H9 (cell line): ENCODE results near the gene TTC17. TPM values are rescaled to one million over a fixed set of nuclear protein-coding genes. Genes with fewer than 3 reads are reported as not detected.

Source experiments
- DNase-seq: peaks from one replicate; pipeline ENCODE4 v3.0.0-alpha.2; 2017
- H2AFZ ChIP-seq: one replicate; pipeline ENCODE4 v1.6.1; 2013; ENCODE audit warnings: mild to moderate bottlenecking, low read length, control low read depth, moderate library complexity
- H2AK5ac ChIP-seq: 2 replicates; pipeline ENCODE4 v1.6.1; 2013; ENCODE audit warnings: low read length, control low read depth, mixed read lengths; ENCODE audit not compliant: insufficient read length
- H2BK120ac ChIP-seq: one replicate; pipeline ENCODE4 v1.6.1; 2013; ENCODE audit warnings: low read depth, mild to moderate bottlenecking, low read length, control low read depth, inconsistent platforms; ENCODE audit not compliant: poor library complexity, severe bottlenecking
- H2BK12ac ChIP-seq: 2 replicates; pipeline ENCODE4 v1.6.1; 2013; ENCODE audit warnings: low read length, control low read depth, mixed read lengths, low read depth; ENCODE audit not compliant: insufficient read length
- H2BK15ac ChIP-seq: 2 replicates; pipeline ENCODE4 v1.6.1; 2013; ENCODE audit warnings: low read depth, low read length, control low read depth
- H2BK20ac ChIP-seq: one replicate; pipeline ENCODE4 v1.6.1; 2013; ENCODE audit warnings: low read depth, mild to moderate bottlenecking, low read length, control low read depth, inconsistent platforms; ENCODE audit not compliant: poor library complexity, severe bottlenecking
- H2BK5ac ChIP-seq: 2 replicates; pipeline ENCODE4 v1.6.1; 2013; ENCODE audit warnings: low read length, control low read depth, mixed read lengths; ENCODE audit not compliant: insufficient read length
- H3K14ac ChIP-seq: 2 replicates; pipeline ENCODE4 v1.6.1; 2013; ENCODE audit warnings: low read length, control low read depth; ENCODE audit not compliant: insufficient read depth
- H3K18ac ChIP-seq: 2 replicates; pipeline ENCODE4 v1.6.1; 2013; ENCODE audit warnings: low read depth, mild to moderate bottlenecking, mixed read lengths, low read length, control low read depth; ENCODE audit not compliant: insufficient read length
- H3K23ac ChIP-seq: 2 replicates; pipeline ENCODE4 v1.6.1; 2013; ENCODE audit warnings: low read length, control low read depth, mixed read lengths, low read depth; ENCODE audit not compliant: insufficient read length
- H3K23me2 ChIP-seq: 2 replicates; pipeline ENCODE4 v1.6.1; 2013; ENCODE audit warnings: low read depth, mild to moderate bottlenecking, mixed read lengths, low read length, control low read depth; ENCODE audit not compliant: insufficient read length, poor library complexity, severe bottlenecking
- H3K27ac ChIP-seq: 2 replicates; pipeline ENCODE4 v1.5.1; 2013; ENCODE audit warnings: low read length, control low read depth, mixed read lengths, low read depth; ENCODE audit not compliant: insufficient read length
- H3K27me3 ChIP-seq: 2 replicates; pipeline ENCODE4 v1.6.1; 2013; ENCODE audit warnings: low read length, control low read depth, inconsistent platforms; ENCODE audit not compliant: insufficient read depth
- H3K4ac ChIP-seq: 2 replicates; pipeline ENCODE4 v1.6.1; 2013; ENCODE audit warnings: low read depth, mild to moderate bottlenecking, control low read depth, inconsistent platforms, low read length, moderate library complexity
- H3K4me1 ChIP-seq: 2 replicates; pipeline ENCODE4 v1.6.1; 2013; ENCODE audit warnings: low read length, control low read depth, inconsistent platforms; ENCODE audit not compliant: insufficient read depth
- H3K4me2 ChIP-seq: 2 replicates; pipeline ENCODE4 v1.6.1; 2013; ENCODE audit warnings: low read length, control low read depth, mixed read lengths; ENCODE audit not compliant: insufficient read length, insufficient read depth
- H3K56ac ChIP-seq: 2 replicates; pipeline ENCODE4 v1.6.1; 2013; ENCODE audit warnings: low read depth, mild to moderate bottlenecking, mixed read lengths, low read length, control low read depth; ENCODE audit not compliant: insufficient read length
- H3K79me1 ChIP-seq: 2 replicates; pipeline ENCODE4 v1.6.1; 2013; ENCODE audit warnings: low read depth, mild to moderate bottlenecking, moderate library complexity, low read length, control low read depth, inconsistent platforms; ENCODE audit not compliant: insufficient read depth, poor library complexity, severe bottlenecking
- H3K79me2 ChIP-seq: 2 replicates; pipeline ENCODE4 v1.6.1; 2013; ENCODE audit warnings: low read length, control low read depth, inconsistent platforms; ENCODE audit not compliant: insufficient read depth
- H3K9ac ChIP-seq: 2 replicates; pipeline ENCODE4 v1.6.1; 2013; ENCODE audit warnings: low read length, control low read depth, mixed read lengths; ENCODE audit not compliant: insufficient read length; ENCODE audit errors: extremely low read depth
- H3K9me3 ChIP-seq: one replicate; pipeline ENCODE4 v1.6.1; 2013; ENCODE audit warnings: low read depth, low read length, inconsistent platforms; ENCODE audit not compliant: control insufficient read depth
- H3T11ph ChIP-seq: one replicate; pipeline ENCODE4 v1.6.1; 2013; ENCODE audit warnings: mild to moderate bottlenecking, low read length, control low read depth, inconsistent platforms
- H4K20me1 ChIP-seq: one replicate; pipeline ENCODE4 v1.6.1; 2013; ENCODE audit not compliant: control insufficient read depth, insufficient read length, insufficient read depth
- H4K5ac ChIP-seq: 2 replicates; pipeline ENCODE4 v1.6.1; 2013; ENCODE audit warnings: low read depth, mild to moderate bottlenecking, mixed read lengths, low read length, control low read depth; ENCODE audit not compliant: insufficient read length
- H4K8ac ChIP-seq: replicated peaks from 2 replicates; pipeline ENCODE4 v1.6.1; 2013; ENCODE audit warnings: low read length, control low read depth, mixed read lengths, low read depth; ENCODE audit not compliant: insufficient read length
- H4K91ac ChIP-seq: 2 replicates; pipeline ENCODE4 v1.6.1; 2013; ENCODE audit warnings: low read depth, mild to moderate bottlenecking, moderate library complexity, mixed read lengths, low read length, control low read depth; ENCODE audit not compliant: insufficient read length
- H3K27ac Mint-ChIP-seq, 3 experiments: 2 replicates in 2 of 3; 3 replicates in 1 of 3; pipeline ENCODE4 v1.8.0; 2020 to 2021; ENCODE audit warnings: mixed read lengths in 3 of 3, mild to moderate bottlenecking in 1 of 3, moderate library complexity in 1 of 3
- H3K27me3 Mint-ChIP-seq: 2 replicates; pipeline ENCODE4 v1.8.0; 2021; ENCODE audit warnings: low read depth, mild to moderate bottlenecking, moderate library complexity, mixed read lengths
- H3K36me3 Mint-ChIP-seq, 3 experiments: 2 replicates in 2 of 3; 3 replicates in 1 of 3; pipeline ENCODE4 v1.8.0; 2020 to 2021; ENCODE audit warnings: low read depth in 3 of 3, mixed read lengths in 3 of 3; ENCODE audit not compliant: insufficient read depth in 1 of 3
- H3K4me1 Mint-ChIP-seq, 2 experiments: 2 replicates each; pipeline ENCODE4 v1.8.0; 2020; ENCODE audit warnings: mixed read lengths in 2 of 2
- H3K4me3 Mint-ChIP-seq, 2 experiments: 2 replicates in 1 of 2; 3 replicates in 1 of 2; pipeline ENCODE4 v1.8.0; 2020 to 2021; ENCODE audit warnings: mild to moderate bottlenecking in 2 of 2, mixed read lengths in 2 of 2, moderate library complexity in 1 of 2
- H3K9me3 Mint-ChIP-seq, 2 experiments: 2 replicates in 1 of 2; 3 replicates in 1 of 2; pipeline ENCODE4 v1.8.0; 2020; ENCODE audit warnings: mild to moderate bottlenecking in 2 of 2, mixed read lengths in 2 of 2, moderate library complexity in 1 of 2
- CTCF ChIP-seq: fragments of 200-600 bp; sonication (generic); conservative IDR thresholded peaks from 3 replicates; pipeline ENCODE4 v1.8.0; 2021; ENCODE audit warnings: antibody characterized with exemption, mild to moderate bottlenecking
- WGBS: extraction: QIAGEN DNeasy Blood & Tissue Kit; methylation state at CpG from one replicate; pipeline ENCODE4 v1.1.7; 2013; ENCODE audit warnings: missing lambda C conversion rate, low lambda C conversion rate, mixed read lengths; ENCODE audit not compliant: insufficient read length; ENCODE audit errors: extremely low coverage; 5-methylcytosine and 5-hydroxymethylcytosine counted together
- total RNA-seq: library from RNA; stranded (reverse); gene quantifications from 2 replicates; pipeline ENCODE4 v1.2.1, GENCODE V29; 2021

Gene TTC17
- total RNA-seq, 1 experiment from 2014 or later = 68.5 TPM

GRCh38 chr11:43459246-43459645 lies 100.5 kb downstream of the TTC17 start:
- no peak overlapping the region for H2BK15ac ChIP-seq
- no peak overlapping the region for H3K4me3 Mint-ChIP-seq
- WGBS = no CpG with 5 or more reads among the region's 1 CpG
- no peak overlapping the region for H3K14ac ChIP-seq
- H3K36me3 Mint-ChIP-seq = peaks cover 42 to 63% (median 50%) of the 10 kb centered on the region in 3 experiments
- H2BK12ac ChIP-seq = no peak overlapping the region
- no peaks in the 10 kb centered on the region for H3K9me3 ChIP-seq
- H3K23me2 ChIP-seq = no peaks in the 10 kb centered on the region
- H3K9ac ChIP-seq = no peak overlapping the region
- H3K79me2 ChIP-seq = no peaks in the 10 kb centered on the region
- H3K79me1 ChIP-seq = no peaks in the 10 kb centered on the region
- no peaks in the 10 kb centered on the region for H3K27me3 Mint-ChIP-seq
- H3K27me3 ChIP-seq = no peaks in the 10 kb centered on the region
- no peaks in the 10 kb centered on the region for H3K4me1 ChIP-seq
- no peak overlapping the region for H2BK20ac ChIP-seq
- H3K27ac Mint-ChIP-seq = 0 out of 7 replicates have a peak overlapping the region, but pooled peaks of 1 of the 3 experiments have one; percentile 13
- H3K4me1 Mint-ChIP-seq = no peaks in the 10 kb centered on the region
- no peak overlapping the region for H2AFZ ChIP-seq
- no peak overlapping the region for H3K56ac ChIP-seq
- H3K27ac ChIP-seq = no peak overlapping the region
- H2BK5ac ChIP-seq = no peak overlapping the region
- no peak for TF ChIP-seq CTCF
- H3K23ac ChIP-seq = no peak overlapping the region
- no peak overlapping the region for H2BK120ac ChIP-seq
- H3K18ac ChIP-seq = no peak overlapping the region
- H3K9me3 Mint-ChIP-seq = peaks cover 1 to 7% of the 10 kb centered on the region in 2 experiments; a peak in 2 of 5 replicates
- H3K4me2 ChIP-seq = no peak overlapping the region
- no peak overlapping the region for H3K4ac ChIP-seq
- no peaks in the 10 kb centered on the region for H4K20me1 ChIP-seq
- no peak overlapping the region for H4K5ac ChIP-seq
- H4K91ac ChIP-seq = no peak overlapping the region
- DNase-seq = no peak
- H3T11ph ChIP-seq = no peak overlapping the region
- H2AK5ac ChIP-seq = no peak overlapping the region
- no peak overlapping the region for H4K8ac ChIP-seq
